DND-41 (cell line): ENCODE data around the gene TNFRSF14.

Experiments used
- EZH2 ChIP-seq: IDR thresholded peaks from 3 replicates; pipeline ENCODE4 v1.6.1; 2012; ENCODE audit warnings: borderline replicate concordance, low read depth, mild to moderate bottlenecking, moderate library complexity, low read length, inconsistent platforms; ENCODE audit not compliant: severe bottlenecking
- TF ChIP-seq, protein P1 (sequence below): IDR thresholded peaks from 2 replicates; pipeline ENCODE4 v1.5.1; 2012; ENCODE audit warnings: borderline replicate concordance, low read length, moderate library complexity, mild to moderate bottlenecking; ENCODE audit not compliant: poor library complexity, severe bottlenecking; ENCODE audit errors: extremely low read depth

DNA sequence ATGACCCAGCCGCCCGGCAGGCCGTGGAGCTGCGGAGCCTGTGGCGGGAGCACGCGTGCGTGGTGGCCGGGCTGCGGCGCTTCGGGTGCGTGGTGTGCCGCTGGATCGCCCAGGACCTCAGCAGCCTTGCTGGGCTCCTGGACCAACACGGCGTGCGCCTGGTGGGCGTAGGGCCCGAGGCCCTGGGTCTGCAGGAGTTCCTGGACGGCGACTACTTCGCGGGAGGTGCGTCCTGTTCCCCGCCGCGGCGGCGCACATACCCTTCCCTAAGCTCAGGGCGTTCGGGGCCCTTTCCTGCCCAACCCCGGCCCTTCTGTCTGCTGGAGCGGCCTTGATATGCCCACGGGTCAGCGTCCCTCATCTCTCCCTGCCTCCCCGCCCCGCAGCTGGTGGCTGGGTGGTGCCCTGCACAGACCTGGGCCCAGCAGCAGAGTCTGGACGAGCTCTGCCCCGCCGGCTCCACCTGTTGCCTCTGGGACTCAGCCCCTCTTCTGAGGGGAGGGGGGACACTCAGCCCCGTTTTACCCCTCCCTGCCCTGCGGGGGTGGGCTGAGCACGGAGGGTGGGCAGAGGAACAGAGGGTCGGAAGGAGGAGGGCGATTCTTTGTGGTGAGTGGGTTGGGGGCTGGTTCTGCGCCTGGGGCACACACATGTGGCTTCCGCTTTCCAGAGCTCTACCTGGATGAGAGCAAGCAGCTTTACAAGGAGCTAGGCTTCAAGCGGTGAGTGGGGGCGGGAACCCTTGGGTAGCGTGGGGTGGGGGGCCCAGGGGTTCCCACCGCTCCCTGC, 31.1 kb downstream of the TNFRSF14 start:
- TF ChIP-seq, protein P1, sequence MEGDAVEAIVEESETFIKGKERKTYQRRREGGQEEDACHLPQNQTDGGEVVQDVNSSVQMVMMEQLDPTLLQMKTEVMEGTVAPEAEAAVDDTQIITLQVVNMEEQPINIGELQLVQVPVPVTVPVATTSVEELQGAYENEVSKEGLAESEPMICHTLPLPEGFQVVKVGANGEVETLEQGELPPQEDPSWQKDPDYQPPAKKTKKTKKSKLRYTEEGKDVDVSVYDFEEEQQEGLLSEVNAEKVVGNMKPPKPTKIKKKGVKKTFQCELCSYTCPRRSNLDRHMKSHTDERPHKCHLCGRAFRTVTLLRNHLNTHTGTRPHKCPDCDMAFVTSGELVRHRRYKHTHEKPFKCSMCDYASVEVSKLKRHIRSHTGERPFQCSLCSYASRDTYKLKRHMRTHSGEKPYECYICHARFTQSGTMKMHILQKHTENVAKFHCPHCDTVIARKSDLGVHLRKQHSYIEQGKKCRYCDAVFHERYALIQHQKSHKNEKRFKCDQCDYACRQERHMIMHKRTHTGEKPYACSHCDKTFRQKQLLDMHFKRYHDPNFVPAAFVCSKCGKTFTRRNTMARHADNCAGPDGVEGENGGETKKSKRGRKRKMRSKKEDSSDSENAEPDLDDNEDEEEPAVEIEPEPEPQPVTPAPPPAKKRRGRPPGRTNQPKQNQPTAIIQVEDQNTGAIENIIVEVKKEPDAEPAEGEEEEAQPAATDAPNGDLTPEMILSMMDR = no peak
- TF ChIP-seq EZH2 = no peak
